ENCODE measurements around the gene SFMBT2. TPM values are rescaled to one million over a fixed set of nuclear protein-coding genes. Genes with fewer than 3 reads are reported as not detected.

Gene SFMBT2
- total and polyA plus RNA-seq, 2 of the 13 experiments (the other 11 are each of a cell fraction or from before 2014, with no cell fraction given) = 0.01 to 0.02 TPM

DNA sequence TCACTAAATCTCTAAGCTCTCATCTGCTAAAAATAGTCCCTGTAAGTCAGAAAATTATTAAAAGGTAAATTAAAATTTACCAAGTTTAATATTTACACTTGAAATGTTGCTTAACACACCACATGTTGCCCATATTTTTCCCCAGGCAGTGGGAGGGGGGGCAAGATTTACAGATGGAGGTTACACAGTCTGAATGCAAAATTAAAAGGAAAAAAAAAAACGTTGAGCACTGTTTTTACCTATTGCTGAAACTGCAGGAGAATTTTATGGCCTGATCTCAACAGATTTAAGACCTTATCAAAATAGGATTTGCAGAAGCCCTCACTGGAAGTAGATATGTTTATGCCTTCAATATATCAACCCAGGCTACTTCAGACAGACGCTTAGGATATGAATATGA lies 133.4 kb downstream of the SFMBT2 start (continued):
- no peak for TF ChIP-seq KMT2A (CRISPR knock-in tag; IDR thresholded peaks at IDR 0.05)
- no peak for TF ChIP-seq HNF4G (IDR thresholded peaks at IDR 0.05; ENCODE audit: borderline replicate concordance, low read depth, low read length)
- no peak for TF ChIP-seq HNF4G (CRISPR knock-in tag; IDR thresholded peaks at IDR 0.05; ENCODE audit: borderline replicate concordance, low read depth)

DNA sequence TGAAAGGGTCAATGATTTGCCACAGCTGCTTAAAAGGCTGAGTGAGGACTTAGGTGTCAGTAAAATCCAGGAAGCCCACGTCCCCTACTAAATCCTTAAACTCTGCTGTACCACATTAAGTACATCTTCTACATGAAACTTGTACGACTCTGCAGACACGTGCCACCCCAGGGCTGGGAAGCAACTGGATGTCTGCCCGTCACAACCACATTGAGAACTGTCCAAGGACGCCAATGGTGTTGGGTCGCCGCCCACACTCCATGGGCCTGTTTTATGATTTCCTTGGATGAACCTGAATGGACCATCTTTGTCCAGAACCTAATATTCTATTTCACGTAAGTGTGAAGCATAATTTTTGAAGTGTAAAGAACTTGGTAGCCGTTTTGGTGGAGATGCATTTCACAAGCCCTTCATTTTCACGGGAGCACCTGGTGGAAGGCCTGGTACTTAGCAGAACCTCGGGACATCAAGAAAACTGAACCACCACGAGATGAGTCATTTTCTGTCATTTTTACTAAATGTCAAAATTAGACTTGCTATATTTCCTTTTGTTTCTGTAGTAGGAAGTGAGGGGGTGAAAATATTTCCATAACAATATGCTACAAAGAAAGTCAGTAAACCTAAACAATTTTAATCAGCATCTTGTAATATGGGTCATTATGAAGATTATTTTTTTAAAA lies 134.9 kb downstream of the SFMBT2 start:
- BruUV-seq (replicated peaks) = no TSS peak
- no peak for FAIRE-seq
- CTCF ChIA-PET (ENCODE audit: low intra/inter-chr PET ratio, low total read pairs) = no interaction called here

More for the DNA sequence above, 134.9 kb downstream of the SFMBT2 start:
- H3K27ac ChIP-seq (ENCODE audit: extremely low read length, insufficient read depth, low read length) = no peak overlapping the region
- intact Hi-C loops (cut with micrococcal nuclease; ENCODE audit: unreplicated experiment) (no loop called here), in situ Hi-C loops (cut with HindIII; ENCODE audit: extremely low pct_ligation_motif_present, low pct_unique_long_range_greater_than_20kb) (no loop called here)
- no peak overlapping the region for H3K4me2 ChIP-seq (ENCODE audit: low read depth, low read length)
- H3K4me3 ChIP-seq (replicated peaks in 1 of 3; ENCODE audit: insufficient read depth in 1 of 3, low read depth in 2 of 3, low read length in 3 of 3) = no peak overlapping the region
- ATAC-seq (no peak), DNase-seq (ENCODE audit: low spot score) (no peak)
- no peak for TF ChIP-seq RARA (CRISPR knock-in tag; IDR thresholded peaks at IDR 0.05)
- no peak for TF ChIP-seq ZNF24 (IDR thresholded peaks at IDR 0.05)
- TF ChIP-seq, protein P1, sequence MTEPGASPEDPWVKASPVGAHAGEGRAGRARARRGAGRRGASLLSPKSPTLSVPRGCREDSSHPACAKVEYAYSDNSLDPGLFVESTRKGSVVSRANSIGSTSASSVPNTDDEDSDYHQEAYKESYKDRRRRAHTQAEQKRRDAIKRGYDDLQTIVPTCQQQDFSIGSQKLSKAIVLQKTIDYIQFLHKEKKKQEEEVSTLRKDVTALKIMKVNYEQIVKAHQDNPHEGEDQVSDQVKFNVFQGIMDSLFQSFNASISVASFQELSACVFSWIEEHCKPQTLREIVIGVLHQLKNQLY (CRISPR knock-in tag; IDR thresholded peaks at IDR 0.05) = no peak
- TF ChIP-seq, protein P2, sequence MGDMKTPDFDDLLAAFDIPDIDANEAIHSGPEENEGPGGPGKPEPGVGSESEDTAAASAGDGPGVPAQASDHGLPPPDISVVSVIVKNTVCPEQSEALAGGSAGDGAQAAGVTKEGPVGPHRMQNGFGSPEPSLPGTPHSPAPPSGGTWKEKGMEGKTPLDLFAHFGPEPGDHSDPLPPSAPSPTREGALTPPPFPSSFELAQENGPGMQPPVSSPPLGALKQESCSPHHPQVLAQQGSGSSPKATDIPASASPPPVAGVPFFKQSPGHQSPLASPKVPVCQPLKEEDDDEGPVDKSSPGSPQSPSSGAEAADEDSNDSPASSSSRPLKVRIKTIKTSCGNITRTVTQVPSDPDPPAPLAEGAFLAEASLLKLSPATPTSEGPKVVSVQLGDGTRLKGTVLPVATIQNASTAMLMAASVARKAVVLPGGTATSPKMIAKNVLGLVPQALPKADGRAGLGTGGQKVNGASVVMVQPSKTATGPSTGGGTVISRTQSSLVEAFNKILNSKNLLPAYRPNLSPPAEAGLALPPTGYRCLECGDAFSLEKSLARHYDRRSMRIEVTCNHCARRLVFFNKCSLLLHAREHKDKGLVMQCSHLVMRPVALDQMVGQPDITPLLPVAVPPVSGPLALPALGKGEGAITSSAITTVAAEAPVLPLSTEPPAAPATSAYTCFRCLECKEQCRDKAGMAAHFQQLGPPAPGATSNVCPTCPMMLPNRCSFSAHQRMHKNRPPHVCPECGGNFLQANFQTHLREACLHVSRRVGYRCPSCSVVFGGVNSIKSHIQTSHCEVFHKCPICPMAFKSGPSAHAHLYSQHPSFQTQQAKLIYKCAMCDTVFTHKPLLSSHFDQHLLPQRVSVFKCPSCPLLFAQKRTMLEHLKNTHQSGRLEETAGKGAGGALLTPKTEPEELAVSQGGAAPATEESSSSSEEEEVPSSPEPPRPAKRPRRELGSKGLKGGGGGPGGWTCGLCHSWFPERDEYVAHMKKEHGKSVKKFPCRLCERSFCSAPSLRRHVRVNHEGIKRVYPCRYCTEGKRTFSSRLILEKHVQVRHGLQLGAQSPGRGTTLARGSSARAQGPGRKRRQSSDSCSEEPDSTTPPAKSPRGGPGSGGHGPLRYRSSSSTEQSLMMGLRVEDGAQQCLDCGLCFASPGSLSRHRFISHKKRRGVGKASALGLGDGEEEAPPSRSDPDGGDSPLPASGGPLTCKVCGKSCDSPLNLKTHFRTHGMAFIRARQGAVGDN (CRISPR knock-in tag; IDR thresholded peaks at IDR 0.05) = no peak
- TF ChIP-seq MED13 (CRISPR knock-in tag; IDR thresholded peaks at IDR 0.05) = no peak
- TF ChIP-seq ATRX (CRISPR knock-in tag; IDR thresholded peaks at IDR 0.05; ENCODE audit: borderline replicate concordance) = no peak
- TF ChIP-seq XBP1 (CRISPR knock-in tag; IDR thresholded peaks at IDR 0.05) = no peak
- no peaks in the 10 kb centered on the region; a peak in 2 of 5 replicates for H3K27me3 ChIP-seq (ENCODE audit: control insufficient read depth in 1 of 2, insufficient read depth in 2 of 2, low read length in 2 of 2)
- POLR2A ChIA-PET = no interaction called here
- H3K4me1 ChIP-seq (ENCODE audit: insufficient read depth, low read length) = no peaks in the 10 kb centered on the region
- H2AFZ ChIP-seq (ENCODE audit: low read length) = no peak overlapping the region
- H3K9me3 ChIP-seq (ENCODE audit: low read length) = no peaks in the 10 kb centered on the region
- H3K9ac ChIP-seq (ENCODE audit: insufficient read depth, low read depth, low read length) = no peak overlapping the region
- WGBS (ENCODE audit: low lambda C conversion rate) = 18% methylated on average over 12 of the region's 12 CpGs
- H4K20me1 ChIP-seq (ENCODE audit: insufficient read depth, low read length) = no peaks in the 10 kb centered on the region
- no peaks in the 10 kb centered on the region for H3K36me3 ChIP-seq (replicated peaks in 1 of 2; ENCODE audit: control insufficient read depth in 1 of 2, insufficient read depth in 2 of 2, low read length in 2 of 2)
- H3K79me2 ChIP-seq (ENCODE audit: insufficient read depth, low read length) = no peaks in the 10 kb centered on the region

Measured in HepG2 (cell line).